Vagina (tissue), 2 donors: ENCODE data around the gene PRKCE. TPM values are rescaled to one million over a fixed set of nuclear protein-coding genes. Genes with fewer than 3 reads are reported as not detected.

ENCODE experiments used
- DNase-seq, 2 donors: peaks; one replicate each; pipeline ENCODE4 v3.0.0-alpha.2; 2017; ENCODE audit errors: extremely low spot score in 2 of 2
- H3K27ac ChIP-seq: fragments of 200-600 bp; sonication (generic); one replicate; pipeline ENCODE4 v1.5.1; 2019
- H3K27me3 ChIP-seq: fragments of 200-600 bp; sonication (generic); one replicate; pipeline ENCODE4 v1.5.1; 2019
- H3K36me3 ChIP-seq, 2 donors: fragments of 200-600 bp; sonication (generic); one replicate each; pipeline ENCODE4 v1.5.1; 2017 to 2019
- H3K4me1 ChIP-seq: fragments of 200-600 bp; sonication (generic); one replicate; pipeline ENCODE4 v1.5.1; 2019
- H3K4me3 ChIP-seq, 2 donors: fragments of 200-600 bp; sonication (generic); 1 replicate in 1 of 2; 2 replicates in 1 of 2; pipeline ENCODE4 v1.5.1; 2016 to 2019
- H3K9me3 ChIP-seq: fragments of 200-600 bp; sonication (generic); one replicate; pipeline ENCODE4 v1.5.1; 2019
- POLR2A ChIP-seq, 2 donors: fragments of 450-650 bp; IDR thresholded peaks; one replicate each; pipeline ENCODE4 v1.6.1; 2017; ENCODE audit warnings: antibody characterized with exemption in 2 of 2, mild to moderate bottlenecking in 2 of 2, moderate library complexity in 2 of 2
- POLR2AphosphoS5 ChIP-seq, 2 donors: sonication (generic); formaldehyde crosslinking; IDR thresholded peaks; one replicate each; pipeline ENCODE4 v1.9.0; 2017; ENCODE audit warnings: antibody characterized with exemption in 2 of 2, mild to moderate bottlenecking in 2 of 2, low read depth in 1 of 2; ENCODE audit not compliant: insufficient read depth in 1 of 2
- intact Hi-C: fragments of 100-400 bp; cut with DNase I; formaldehyde crosslinking; loops from one replicate; pipeline ENCODE4 v1.15.1; 2023
- total RNA-seq: library from RNA; depleted of rRNA; stranded (reverse); fragments of >200 nt; gene quantifications from one replicate; pipeline ENCODE4 v1.2.3, GENCODE V29; 2016
- TF ChIP-seq, protein P1 (sequence below), 3 experiments: fragments of 450-650 bp in 2 of 3; fragments of 200-600 bp in 1 of 3; sonication (generic) in 1 of 3; IDR thresholded peaks; one replicate each; pipeline ENCODE4 v1.5.1; 2017 to 2019; ENCODE audit warnings: antibody characterized with exemption in 3 of 3, mild to moderate bottlenecking in 2 of 3, moderate library complexity in 2 of 3

The PRKCE gene
- total RNA-seq, 1 donor from 2014 or later: 11.8 TPM

DNA sequence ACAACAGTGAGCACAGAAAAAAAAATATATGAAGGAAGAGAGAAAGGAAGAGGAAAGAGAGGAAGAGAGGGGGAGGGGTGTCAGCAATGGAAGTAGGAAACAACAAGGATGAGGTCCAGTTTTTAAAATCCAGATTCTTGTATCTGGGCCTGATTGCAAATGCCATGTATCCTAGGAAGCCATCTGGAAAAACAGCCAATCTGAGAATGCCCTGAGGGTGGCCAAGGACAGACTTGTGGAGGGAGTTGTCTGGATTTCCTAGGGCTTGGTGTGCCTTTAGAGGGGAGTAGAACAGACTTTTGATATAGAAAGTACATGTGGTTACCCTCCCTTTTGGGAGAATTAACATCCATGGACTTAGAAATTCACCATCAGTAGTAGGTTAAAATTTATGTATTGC, 47.1 kb downstream of the PRKCE start:
- Histone ChIP-seq H3K9me3 (no peaks in the 10 kb centered on the region), H3K4me3 (no peak overlapping the region), H3K27ac (no peak overlapping the region), H3K36me3 (no peaks in the 10 kb centered on the region), H3K27me3 (no peaks in the 10 kb centered on the region), H3K4me1 (peaks cover 5% of the 10 kb centered on the region)
- intact Hi-C loops: no loop called here
- DNase-seq: no peak
- no peak for TF ChIP-seq POLR2A (IDR thresholded peaks at IDR 0.05)
- TF ChIP-seq, protein P1, sequence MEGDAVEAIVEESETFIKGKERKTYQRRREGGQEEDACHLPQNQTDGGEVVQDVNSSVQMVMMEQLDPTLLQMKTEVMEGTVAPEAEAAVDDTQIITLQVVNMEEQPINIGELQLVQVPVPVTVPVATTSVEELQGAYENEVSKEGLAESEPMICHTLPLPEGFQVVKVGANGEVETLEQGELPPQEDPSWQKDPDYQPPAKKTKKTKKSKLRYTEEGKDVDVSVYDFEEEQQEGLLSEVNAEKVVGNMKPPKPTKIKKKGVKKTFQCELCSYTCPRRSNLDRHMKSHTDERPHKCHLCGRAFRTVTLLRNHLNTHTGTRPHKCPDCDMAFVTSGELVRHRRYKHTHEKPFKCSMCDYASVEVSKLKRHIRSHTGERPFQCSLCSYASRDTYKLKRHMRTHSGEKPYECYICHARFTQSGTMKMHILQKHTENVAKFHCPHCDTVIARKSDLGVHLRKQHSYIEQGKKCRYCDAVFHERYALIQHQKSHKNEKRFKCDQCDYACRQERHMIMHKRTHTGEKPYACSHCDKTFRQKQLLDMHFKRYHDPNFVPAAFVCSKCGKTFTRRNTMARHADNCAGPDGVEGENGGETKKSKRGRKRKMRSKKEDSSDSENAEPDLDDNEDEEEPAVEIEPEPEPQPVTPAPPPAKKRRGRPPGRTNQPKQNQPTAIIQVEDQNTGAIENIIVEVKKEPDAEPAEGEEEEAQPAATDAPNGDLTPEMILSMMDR (IDR thresholded peaks at IDR 0.05): no peak
- TF ChIP-seq POLR2AphosphoS5 (IDR thresholded peaks at IDR 0.05; ENCODE audit: insufficient read depth in 1 of 2, low read depth in 1 of 2): no peak

DNA sequence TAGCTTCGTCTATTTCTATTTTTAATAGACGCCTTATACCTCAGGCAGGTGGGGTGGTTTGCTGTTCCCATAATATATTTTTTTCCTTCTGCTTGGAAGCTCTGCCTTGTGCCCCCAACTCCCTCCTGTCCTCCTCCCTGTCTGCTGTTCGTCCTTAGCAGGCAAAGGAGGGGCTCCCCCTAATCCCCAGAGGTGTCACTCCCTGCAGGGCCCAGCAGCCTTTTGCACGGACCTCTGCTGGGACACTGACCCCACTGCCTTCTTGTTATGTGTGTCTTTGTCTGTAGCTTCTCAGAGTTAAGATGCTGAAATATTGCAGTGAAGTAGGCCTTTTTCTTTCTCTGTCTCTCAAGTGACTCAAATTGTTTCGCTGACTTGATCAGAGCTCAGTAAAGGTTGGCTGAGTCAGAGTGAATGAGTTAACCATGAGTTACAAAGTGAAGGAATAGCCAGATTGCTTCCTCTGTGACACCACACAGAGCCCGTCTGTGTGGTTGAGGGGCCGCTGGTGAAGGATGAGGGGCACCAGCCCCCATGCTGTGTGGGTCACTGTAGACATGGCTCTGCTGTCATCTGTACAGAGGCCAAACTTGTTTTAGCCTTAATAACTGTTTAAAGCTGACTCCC, 47.7 kb downstream of the PRKCE start:
- H3K4me1 ChIP-seq: peaks cover 5% of the 10 kb centered on the region
- intact Hi-C loops: no loop called here
- DNase-seq: no peak
- H3K27me3 ChIP-seq: no peaks in the 10 kb centered on the region
- H3K4me3 ChIP-seq: no peak overlapping the region
- TF ChIP-seq, protein P1 (IDR thresholded peaks at IDR 0.05): no peak
- TF ChIP-seq POLR2A (IDR thresholded peaks at IDR 0.05) (no peak), POLR2AphosphoS5 (IDR thresholded peaks at IDR 0.05; ENCODE audit: insufficient read depth in 1 of 2, low read depth in 1 of 2) (no peak)
- H3K9me3 ChIP-seq: no peaks in the 10 kb centered on the region
- no peaks in the 10 kb centered on the region for H3K36me3 ChIP-seq
- H3K27ac ChIP-seq: no peak overlapping the region

DNA sequence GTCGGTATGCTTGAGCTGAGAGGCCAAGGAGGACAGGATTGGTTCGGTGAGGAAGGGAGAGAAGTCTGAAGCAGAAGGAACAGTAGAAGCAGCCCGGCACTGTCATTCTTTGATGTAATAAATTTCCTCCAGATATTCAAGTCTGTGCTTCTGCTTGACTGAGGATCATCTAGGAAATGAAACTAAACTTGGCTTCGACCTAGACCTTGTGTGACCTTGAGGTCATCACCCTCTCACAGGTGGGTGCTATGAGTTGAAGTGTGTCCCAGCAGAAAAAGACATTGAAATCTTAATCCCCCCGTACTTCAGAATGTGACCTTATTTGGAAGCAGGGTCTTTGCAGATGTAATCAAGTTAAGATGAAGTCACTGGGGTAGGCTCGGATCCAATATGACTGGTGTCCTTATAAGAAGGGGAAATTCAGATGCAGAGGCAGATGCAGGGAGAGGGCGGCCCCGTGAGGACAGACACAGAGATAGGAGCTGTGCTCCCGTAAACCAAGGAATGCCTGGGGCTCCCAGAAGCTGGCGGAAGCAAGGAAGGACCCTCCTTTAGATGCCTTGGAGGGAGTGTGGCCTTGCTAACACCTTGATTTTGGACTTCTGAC, 49.0 kb downstream of the PRKCE start:
- H3K36me3 ChIP-seq: no peaks in the 10 kb centered on the region
- DNase-seq: no peak

DNA sequence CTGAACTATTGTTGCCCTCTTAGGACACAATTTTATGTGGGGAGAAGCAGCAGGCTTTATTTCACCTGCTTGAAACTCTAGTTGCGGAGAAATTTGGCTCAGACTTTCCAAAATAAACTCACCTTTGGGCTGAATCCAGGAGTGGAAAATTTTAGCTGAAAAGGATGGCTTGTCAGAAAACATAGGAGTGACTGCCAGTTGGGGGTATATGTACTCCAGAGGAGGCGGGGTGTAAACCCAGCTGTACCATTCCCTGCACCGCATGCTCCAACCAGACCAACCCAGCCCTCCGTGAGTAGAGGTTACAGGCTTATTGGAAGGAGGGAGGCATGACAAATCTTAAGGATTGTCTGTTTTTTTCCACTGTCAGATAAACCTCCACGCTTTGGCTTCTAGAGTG, 53.8 kb downstream of the PRKCE start:
- H3K27me3 ChIP-seq: no peaks in the 10 kb centered on the region
- DNase-seq: no peak
- H3K4me1 ChIP-seq: peaks cover 21% of the 10 kb centered on the region
- H3K27ac ChIP-seq: no peak overlapping the region
- TF ChIP-seq POLR2AphosphoS5 (IDR thresholded peaks at IDR 0.05; ENCODE audit: insufficient read depth in 1 of 2, low read depth in 1 of 2) (no peak), POLR2A (IDR thresholded peaks at IDR 0.05) (no peak)
- TF ChIP-seq, protein P1 (IDR thresholded peaks at IDR 0.05): no peak
- intact Hi-C loops: no loop called here
- no peaks in the 10 kb centered on the region for H3K36me3 ChIP-seq
- no peak overlapping the region for H3K4me3 ChIP-seq
- no peaks in the 10 kb centered on the region for H3K9me3 ChIP-seq

More for the DNA sequence above, 49.0 kb downstream of the PRKCE start:
- Histone ChIP-seq H3K4me3 (no peak overlapping the region), H3K4me1 (peaks cover 9% of the 10 kb centered on the region), H3K9me3 (no peaks in the 10 kb centered on the region), H3K27me3 (no peaks in the 10 kb centered on the region), H3K27ac (no peak overlapping the region)
- intact Hi-C loops: no loop called here
- TF ChIP-seq POLR2A (IDR thresholded peaks at IDR 0.05): no peak
- TF ChIP-seq, protein P1 (IDR thresholded peaks at IDR 0.05): no peak
- no peak for TF ChIP-seq POLR2AphosphoS5 (IDR thresholded peaks at IDR 0.05; ENCODE audit: insufficient read depth in 1 of 2, low read depth in 1 of 2)

DNA sequence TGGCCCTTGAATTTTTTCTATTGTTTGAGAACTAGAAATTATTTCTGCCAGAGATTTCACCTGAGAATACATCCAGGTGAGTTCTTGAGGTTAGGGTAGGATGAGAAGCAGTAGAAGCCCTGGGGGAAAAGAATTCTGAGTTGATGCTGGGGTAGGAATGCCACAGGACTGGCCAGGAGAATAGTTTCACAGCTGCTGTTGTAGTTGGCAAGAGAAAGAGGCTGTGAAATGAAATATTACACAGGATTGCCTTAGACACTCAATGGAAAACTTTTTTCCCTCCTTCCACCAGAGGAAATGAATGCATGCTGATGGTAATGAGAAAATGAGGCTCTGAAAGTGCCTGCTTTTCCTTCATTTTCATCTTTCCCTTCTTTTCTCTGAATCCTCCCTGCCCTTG, 54.6 kb downstream of the PRKCE start:
- Histone ChIP-seq H3K27ac (no peak overlapping the region), H3K4me1 (peaks cover 21% of the 10 kb centered on the region), H3K27me3 (no peaks in the 10 kb centered on the region), H3K9me3 (no peaks in the 10 kb centered on the region), H3K36me3 (no peaks in the 10 kb centered on the region), H3K4me3 (no peak overlapping the region)
- TF ChIP-seq POLR2AphosphoS5 (IDR thresholded peaks at IDR 0.05; ENCODE audit: insufficient read depth in 1 of 2, low read depth in 1 of 2): no peak
- no peak for TF ChIP-seq POLR2A (IDR thresholded peaks at IDR 0.05)
- TF ChIP-seq, protein P1 (IDR thresholded peaks at IDR 0.05): no peak
- DNase-seq: no peak
- intact Hi-C loops: no loop called here
